OCI-LY7 (cell line): ENCODE measurements around the gene PLEKHM1. TPM values are rescaled to one million over a fixed set of nuclear protein-coding genes. Genes with fewer than 3 reads are reported as not detected.

Experiments used
- BruUV-seq: library from RNA; stranded (reverse); fragments of 400-500 nt; replicated peaks from 2 replicates; lab custom pipeline; 2021; lab: Mats Ljungman, UMichigan
- CTCF ChIA-PET: fragments of 300-600 bp; sonication (Branson Sonifier 250); formaldehyde crosslinking; loops from one replicate; lab custom pipeline; 2022; ENCODE audit warnings: antibody characterized with exemption; ENCODE audit not compliant: unreplicated experiment; lab: Charles Lee
- POLR2A ChIA-PET: fragments of 300-600 bp; sonication (Branson Sonifier 250); formaldehyde crosslinking; loops from one replicate; lab custom pipeline; 2022; ENCODE audit warnings: antibody characterized with exemption; lab: Charles Lee
- DNase-seq: peaks from one replicate; pipeline ENCODE4 v3.0.0-alpha.2; 2015; ENCODE audit warnings: low spot score
- H2AFZ ChIP-seq: fragments of 200-600 bp; sonication (generic), shearing (Covaris generic); 2 replicates; pipeline ENCODE4 v1.6.1; 2014; ENCODE audit warnings: mild to moderate bottlenecking, antibody characterized with exemption, low read length, moderate library complexity
- H3K27ac ChIP-seq: fragments of 200-600 bp; sonication (generic); 2 replicates; pipeline ENCODE4 v1.5.1; 2014; ENCODE audit warnings: mixed run types, low read depth, mild to moderate bottlenecking, moderate library complexity, low read length, inconsistent platforms; ENCODE audit not compliant: poor library complexity, severe bottlenecking
- H3K36me3 ChIP-seq: fragments of 200-600 bp; sonication (generic); 2 replicates; pipeline ENCODE4 v1.6.1; 2014; ENCODE audit warnings: mild to moderate bottlenecking, antibody characterized with exemption, low read length, moderate library complexity, mixed read lengths; ENCODE audit not compliant: insufficient read depth
- H3K4me1 ChIP-seq: fragments of 200-600 bp; sonication (generic); 2 replicates; pipeline ENCODE4 v1.5.1; 2014; ENCODE audit warnings: mild to moderate bottlenecking, low read length; ENCODE audit not compliant: insufficient read depth, poor library complexity, severe bottlenecking
- H3K4me2 ChIP-seq: fragments of 200-600 bp; sonication (generic); 2 replicates; pipeline ENCODE4 v1.6.1; 2014; ENCODE audit warnings: mild to moderate bottlenecking, low read length
- H3K4me3 ChIP-seq: fragments of 200-600 bp; sonication (generic); 2 replicates; pipeline ENCODE4 v1.5.1; 2014; ENCODE audit warnings: mild to moderate bottlenecking, low read depth, low read length; ENCODE audit not compliant: poor library complexity, severe bottlenecking
- H3K79me2 ChIP-seq: fragments of 200-600 bp; sonication (generic); 2 replicates; pipeline ENCODE4 v1.6.1; 2016; ENCODE audit warnings: low read depth, mild to moderate bottlenecking, low read length, moderate library complexity, mixed read lengths; ENCODE audit not compliant: insufficient read depth
- H3K9me2 ChIP-seq: fragments of 200-600 bp; sonication (generic); 2 replicates; pipeline ENCODE4 v1.6.1; 2016; ENCODE audit warnings: mild to moderate bottlenecking, low read length, mixed read lengths; ENCODE audit not compliant: insufficient read depth
- H3K9me3 ChIP-seq: fragments of 200-600 bp; sonication (generic); 2 replicates; pipeline ENCODE4 v1.6.1; 2014; ENCODE audit warnings: mild to moderate bottlenecking, mixed run types, low read length, mixed read lengths
- H4K20me1 ChIP-seq: fragments of 200-600 bp; sonication (generic); 2 replicates; pipeline ENCODE4 v1.6.1; 2014; ENCODE audit warnings: mild to moderate bottlenecking, antibody characterized with exemption, low read length, moderate library complexity, mixed read lengths; ENCODE audit not compliant: insufficient read depth
- EZH2phosphoT487 ChIP-seq: fragments of 200-600 bp; sonication (generic); IDR thresholded peaks from 2 replicates; pipeline ENCODE4 v1.6.1; 2018; ENCODE audit warnings: low read depth, borderline replicate concordance, mild to moderate bottlenecking, mixed run types, antibody characterized with exemption, low read length, moderate library complexity, mixed read lengths
- intact Hi-C: fragments of 100-400 bp; cut with micrococcal nuclease; formaldehyde crosslinking; loops from one replicate; pipeline ENCODE4 v1.10.0; 2022; ENCODE audit not compliant: unreplicated experiment
- total RNA-seq, 2 experiments: library from RNA; depleted of rRNA in 1 of 2; stranded (reverse); fragments of >200 nt in 1 of 2; shearing (Covaris generic) in 1 of 2; gene quantifications; 2 replicates each; pipeline ENCODE4 v1.2.3, GENCODE V29; 2014 to 2022
- TF ChIP-seq, protein P1 (sequence below): fragments of 200-600 bp; sonication (generic); conservative IDR thresholded peaks from 2 replicates; pipeline ENCODE4 v1.5.1; 2014; ENCODE audit warnings: mild to moderate bottlenecking, antibody characterized with exemption, low read length, moderate library complexity, mixed read lengths

Gene PLEKHM1
- total RNA-seq, 2 experiments from 2014 or later, result 11.8 to 29.3 TPM

DNA sequence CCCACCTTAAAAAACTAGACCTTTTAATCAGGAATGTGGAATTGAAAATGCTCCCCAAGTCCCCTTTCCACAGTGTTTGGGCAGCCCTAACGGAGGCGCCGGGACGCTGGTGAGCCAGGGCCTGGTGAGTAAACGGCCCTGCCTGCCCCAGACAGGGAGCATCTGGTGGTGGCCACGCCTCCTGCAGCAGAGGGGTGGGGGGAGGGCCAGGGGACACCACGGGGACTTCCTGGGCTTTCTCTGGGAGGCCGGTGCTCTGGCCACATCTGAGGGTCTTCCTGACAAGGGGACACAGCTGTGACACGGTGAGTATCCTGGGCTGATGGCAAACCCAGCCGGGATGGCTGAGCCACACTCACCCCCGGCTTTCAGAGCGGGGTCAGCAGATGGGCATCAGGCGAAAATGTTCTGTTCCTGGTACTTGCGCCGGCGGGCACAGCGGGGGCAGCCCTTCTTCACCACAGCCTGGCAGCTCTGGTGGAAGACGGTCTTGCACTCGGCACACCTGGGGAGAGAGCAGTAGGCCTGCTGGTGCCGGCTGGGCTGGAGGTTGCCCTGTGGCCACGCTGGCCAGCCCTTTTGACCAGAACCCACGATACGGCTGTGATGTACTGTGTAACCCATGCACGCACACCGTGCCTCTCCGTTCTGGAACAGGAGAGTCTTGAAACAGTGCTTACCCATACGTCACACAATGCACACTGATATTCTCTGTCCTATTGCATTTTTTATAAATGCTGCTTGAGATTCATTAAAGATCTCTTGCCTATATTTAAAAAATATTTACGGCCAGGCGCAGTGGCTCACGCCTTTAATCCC is 52.8 kb downstream of the PLEKHM1 start:
- no peak for DNase-seq
- Histone ChIP-seq H3K9me2 (no peaks in the 10 kb centered on the region), H4K20me1 (no peaks in the 10 kb centered on the region), H2AFZ (no peak overlapping the region), H3K36me3 (no peaks in the 10 kb centered on the region), H3K9me3 (no peaks in the 10 kb centered on the region), H3K79me2 (no peaks in the 10 kb centered on the region), H3K27ac (no peak overlapping the region), H3K4me1 (peaks cover 27% of the 10 kb centered on the region), H3K4me3 (no peak overlapping the region), H3K4me2 (no peak overlapping the region)
- TF ChIP-seq, protein P1, sequence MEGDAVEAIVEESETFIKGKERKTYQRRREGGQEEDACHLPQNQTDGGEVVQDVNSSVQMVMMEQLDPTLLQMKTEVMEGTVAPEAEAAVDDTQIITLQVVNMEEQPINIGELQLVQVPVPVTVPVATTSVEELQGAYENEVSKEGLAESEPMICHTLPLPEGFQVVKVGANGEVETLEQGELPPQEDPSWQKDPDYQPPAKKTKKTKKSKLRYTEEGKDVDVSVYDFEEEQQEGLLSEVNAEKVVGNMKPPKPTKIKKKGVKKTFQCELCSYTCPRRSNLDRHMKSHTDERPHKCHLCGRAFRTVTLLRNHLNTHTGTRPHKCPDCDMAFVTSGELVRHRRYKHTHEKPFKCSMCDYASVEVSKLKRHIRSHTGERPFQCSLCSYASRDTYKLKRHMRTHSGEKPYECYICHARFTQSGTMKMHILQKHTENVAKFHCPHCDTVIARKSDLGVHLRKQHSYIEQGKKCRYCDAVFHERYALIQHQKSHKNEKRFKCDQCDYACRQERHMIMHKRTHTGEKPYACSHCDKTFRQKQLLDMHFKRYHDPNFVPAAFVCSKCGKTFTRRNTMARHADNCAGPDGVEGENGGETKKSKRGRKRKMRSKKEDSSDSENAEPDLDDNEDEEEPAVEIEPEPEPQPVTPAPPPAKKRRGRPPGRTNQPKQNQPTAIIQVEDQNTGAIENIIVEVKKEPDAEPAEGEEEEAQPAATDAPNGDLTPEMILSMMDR, result no peak
- BruUV-seq, result no TSS peak
- intact Hi-C loops, result no loop called here
- CTCF ChIA-PET, result no interaction called here
- POLR2A ChIA-PET, result no interaction called here

DNA sequence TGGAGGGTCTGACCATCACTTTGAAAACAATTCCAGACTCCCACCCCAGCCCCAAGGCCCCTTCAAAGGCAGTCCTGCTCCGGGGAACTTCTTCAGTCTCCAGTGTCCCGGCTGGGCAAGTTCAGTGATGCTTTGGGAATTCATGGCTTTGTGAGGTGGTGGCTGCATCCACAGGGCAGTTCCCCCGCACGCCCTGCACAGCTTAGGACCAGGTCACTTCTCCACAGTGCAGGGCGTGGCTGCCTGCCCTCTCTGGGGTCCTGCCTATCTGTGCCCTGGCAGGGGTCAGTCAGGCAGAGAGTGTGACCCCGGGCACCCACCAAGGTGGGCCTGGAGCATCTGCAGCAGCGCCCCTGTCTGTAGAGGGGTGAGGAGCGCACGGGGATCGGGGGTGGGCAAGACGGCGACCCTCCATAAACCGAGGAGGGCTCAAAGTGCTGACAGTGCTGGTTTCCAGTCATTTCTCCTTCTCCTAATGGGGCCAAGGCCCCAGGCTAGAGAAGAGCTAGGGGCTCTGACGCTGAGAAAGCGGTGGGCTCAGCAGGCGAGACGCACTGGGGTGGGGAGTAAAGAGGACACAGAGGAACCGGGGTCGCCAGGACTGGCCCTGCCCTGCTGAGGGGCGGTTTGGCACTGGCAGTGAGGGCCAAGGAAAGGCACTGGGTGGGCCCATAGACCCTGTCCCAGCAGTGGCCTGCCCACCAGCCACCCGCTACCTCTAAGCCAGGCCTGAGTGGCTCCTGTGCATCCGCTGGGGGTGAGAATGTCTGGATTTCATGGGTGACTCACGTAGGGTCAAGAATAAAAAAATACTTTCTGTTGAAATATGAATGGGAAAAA is 53.7 kb downstream of the PLEKHM1 start:
- H3K27ac ChIP-seq, result no peak overlapping the region
- H3K4me1 ChIP-seq, result peaks cover 30% of the 10 kb centered on the region
- H3K9me2 ChIP-seq, result no peaks in the 10 kb centered on the region
- H4K20me1 ChIP-seq, result no peaks in the 10 kb centered on the region
- DNase-seq, result no peak
- no peak overlapping the region for H2AFZ ChIP-seq
- CTCF ChIA-PET, result no interaction called here
- intact Hi-C loops, result no loop called here
- POLR2A ChIA-PET, result no interaction called here
- no peak overlapping the region for H3K4me2 ChIP-seq
- H3K4me3 ChIP-seq, result no peak overlapping the region
- H3K36me3 ChIP-seq, result no peaks in the 10 kb centered on the region
- no peaks in the 10 kb centered on the region for H3K9me3 ChIP-seq
- BruUV-seq, result no TSS peak
- no peaks in the 10 kb centered on the region for H3K79me2 ChIP-seq
- TF ChIP-seq, protein P1, result no peak
- no peak for TF ChIP-seq EZH2phosphoT487
